ENCODE results near the gene SLC6A6.

Gene SLC6A6

DNA sequence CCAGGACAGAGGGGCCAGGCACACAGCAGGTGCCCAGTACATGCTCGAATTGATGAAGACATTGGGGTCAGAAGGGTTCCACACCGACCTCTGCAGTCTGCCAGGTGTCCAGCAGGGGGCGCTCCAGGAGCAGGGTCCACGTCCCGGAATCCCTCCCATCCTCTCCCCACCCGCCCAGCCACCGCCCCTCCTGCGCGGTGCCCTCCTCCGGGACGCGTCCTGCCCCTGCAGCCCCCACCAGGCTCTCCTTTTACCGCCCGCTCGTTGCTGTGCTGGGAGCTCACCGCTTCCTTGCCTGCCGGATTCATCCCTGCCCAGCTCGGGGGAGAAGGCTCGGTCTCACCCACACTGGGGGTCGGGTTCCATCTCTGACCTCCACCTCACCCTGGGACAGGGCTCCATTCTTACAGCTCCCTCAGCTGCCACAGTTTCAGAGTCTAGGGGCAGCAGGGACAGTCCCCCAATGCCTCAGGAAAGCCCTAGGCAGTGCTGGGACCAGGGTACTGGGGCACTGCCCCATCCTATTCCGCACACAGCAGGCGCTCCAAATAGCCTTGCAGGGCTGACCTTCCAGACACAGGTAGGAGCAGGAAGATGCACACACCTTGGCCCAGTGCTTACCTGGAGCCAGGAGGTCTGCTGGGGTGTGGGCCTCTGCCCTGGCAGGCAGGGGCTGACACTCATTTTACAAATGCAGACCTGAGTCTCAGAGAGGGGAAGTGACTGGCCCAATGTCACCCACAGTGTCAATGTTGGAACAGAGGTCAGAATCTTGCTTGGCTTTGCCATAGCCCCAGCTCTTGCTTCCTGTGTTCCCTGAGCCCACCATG is 106.8 kb downstream of the SLC6A6 start:
- no peak overlapping the region for H3K27ac ChIP-seq (ENCODE audit: low read length)
- no peak overlapping the region for H3K9ac ChIP-seq (ENCODE audit: low read length)
- no peaks in the 10 kb centered on the region for H3K36me3 ChIP-seq (replicated peaks; ENCODE audit: insufficient read depth, low read length)
- no peaks in the 10 kb centered on the region for H4K20me1 ChIP-seq (ENCODE audit: insufficient read depth, low read length)
- H2AFZ ChIP-seq (ENCODE audit: low read length) = no peak overlapping the region
- H3K9me2 ChIP-seq (replicated peaks; ENCODE audit: insufficient read depth, low read length) = no peaks in the 10 kb centered on the region
- no peaks in the 10 kb centered on the region for H3K79me2 ChIP-seq (ENCODE audit: low read length)
- H3K9me3 ChIP-seq (replicated peaks; ENCODE audit: insufficient read depth, low read length) = no peaks in the 10 kb centered on the region
- no peaks in the 10 kb centered on the region for H3F3A ChIP-seq (ENCODE audit: insufficient read depth, low read length)
- no peak overlapping the region for H3K4me3 ChIP-seq (ENCODE audit: low read length)
- no peak overlapping the region for H3K4me2 ChIP-seq (ENCODE audit: low read depth, low read length)
- H3K4me1 ChIP-seq (ENCODE audit: low read length) = no peaks in the 10 kb centered on the region
- TF ChIP-seq EZH2phosphoT487 (IDR thresholded peaks at IDR 0.05; ENCODE audit: low read length) (no peak), EZH2 (optimal IDR thresholded peaks at IDR 0.05; ENCODE audit: low read depth, low read length) (no peak)
- TF ChIP-seq, protein P1, sequence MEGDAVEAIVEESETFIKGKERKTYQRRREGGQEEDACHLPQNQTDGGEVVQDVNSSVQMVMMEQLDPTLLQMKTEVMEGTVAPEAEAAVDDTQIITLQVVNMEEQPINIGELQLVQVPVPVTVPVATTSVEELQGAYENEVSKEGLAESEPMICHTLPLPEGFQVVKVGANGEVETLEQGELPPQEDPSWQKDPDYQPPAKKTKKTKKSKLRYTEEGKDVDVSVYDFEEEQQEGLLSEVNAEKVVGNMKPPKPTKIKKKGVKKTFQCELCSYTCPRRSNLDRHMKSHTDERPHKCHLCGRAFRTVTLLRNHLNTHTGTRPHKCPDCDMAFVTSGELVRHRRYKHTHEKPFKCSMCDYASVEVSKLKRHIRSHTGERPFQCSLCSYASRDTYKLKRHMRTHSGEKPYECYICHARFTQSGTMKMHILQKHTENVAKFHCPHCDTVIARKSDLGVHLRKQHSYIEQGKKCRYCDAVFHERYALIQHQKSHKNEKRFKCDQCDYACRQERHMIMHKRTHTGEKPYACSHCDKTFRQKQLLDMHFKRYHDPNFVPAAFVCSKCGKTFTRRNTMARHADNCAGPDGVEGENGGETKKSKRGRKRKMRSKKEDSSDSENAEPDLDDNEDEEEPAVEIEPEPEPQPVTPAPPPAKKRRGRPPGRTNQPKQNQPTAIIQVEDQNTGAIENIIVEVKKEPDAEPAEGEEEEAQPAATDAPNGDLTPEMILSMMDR (IDR thresholded peaks at IDR 0.05; ENCODE audit: low read length) = peak; percentile 70
- peak; percentile 25 for DNase-seq
- H3K27me3 ChIP-seq (replicated peaks; ENCODE audit: insufficient read depth, low read length) = peaks cover 70% of the 10 kb centered on the region

DNA sequence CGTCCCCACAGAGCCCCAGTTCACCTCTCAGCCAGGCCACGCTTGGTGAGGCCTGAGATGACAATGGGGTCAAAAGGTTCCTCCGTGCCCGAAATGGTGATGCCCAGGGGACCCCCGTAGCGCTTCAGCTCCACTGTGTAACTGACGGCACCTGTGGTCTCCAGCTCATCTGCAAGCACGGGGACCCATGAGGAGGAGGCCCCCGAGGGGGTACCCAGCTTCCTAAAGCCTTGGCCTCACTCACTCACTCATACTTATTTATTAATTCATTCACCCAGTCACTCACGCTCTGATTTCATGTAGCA is 107.3 kb downstream of the SLC6A6 start:
- Histone ChIP-seq H3K79me2 (ENCODE audit: low read length) (no peaks in the 10 kb centered on the region), H3K4me1 (ENCODE audit: low read length) (no peaks in the 10 kb centered on the region), H3K9me3 (replicated peaks; ENCODE audit: insufficient read depth, low read length) (no peaks in the 10 kb centered on the region), H3K27me3 (replicated peaks; ENCODE audit: insufficient read depth, low read length) (peaks cover 66% of the 10 kb centered on the region), H3K36me3 (replicated peaks; ENCODE audit: insufficient read depth, low read length) (no peaks in the 10 kb centered on the region), H3F3A (ENCODE audit: insufficient read depth, low read length) (no peaks in the 10 kb centered on the region), H3K9me2 (replicated peaks; ENCODE audit: insufficient read depth, low read length) (no peaks in the 10 kb centered on the region), H2AFZ (ENCODE audit: low read length) (no peak overlapping the region), H3K9ac (ENCODE audit: low read length) (no peak overlapping the region), H3K4me3 (ENCODE audit: low read length) (no peak overlapping the region), H4K20me1 (ENCODE audit: insufficient read depth, low read length) (no peaks in the 10 kb centered on the region), H3K27ac (ENCODE audit: low read length) (no peak overlapping the region), H3K4me2 (ENCODE audit: low read depth, low read length) (no peak overlapping the region)
- TF ChIP-seq, protein P1 (IDR thresholded peaks at IDR 0.05; ENCODE audit: low read length) = no peak
- TF ChIP-seq EZH2 (optimal IDR thresholded peaks at IDR 0.05; ENCODE audit: low read depth, low read length) = no peak
- TF ChIP-seq EZH2phosphoT487 (IDR thresholded peaks at IDR 0.05; ENCODE audit: low read length) = no peak
- no peak for DNase-seq

DNA sequence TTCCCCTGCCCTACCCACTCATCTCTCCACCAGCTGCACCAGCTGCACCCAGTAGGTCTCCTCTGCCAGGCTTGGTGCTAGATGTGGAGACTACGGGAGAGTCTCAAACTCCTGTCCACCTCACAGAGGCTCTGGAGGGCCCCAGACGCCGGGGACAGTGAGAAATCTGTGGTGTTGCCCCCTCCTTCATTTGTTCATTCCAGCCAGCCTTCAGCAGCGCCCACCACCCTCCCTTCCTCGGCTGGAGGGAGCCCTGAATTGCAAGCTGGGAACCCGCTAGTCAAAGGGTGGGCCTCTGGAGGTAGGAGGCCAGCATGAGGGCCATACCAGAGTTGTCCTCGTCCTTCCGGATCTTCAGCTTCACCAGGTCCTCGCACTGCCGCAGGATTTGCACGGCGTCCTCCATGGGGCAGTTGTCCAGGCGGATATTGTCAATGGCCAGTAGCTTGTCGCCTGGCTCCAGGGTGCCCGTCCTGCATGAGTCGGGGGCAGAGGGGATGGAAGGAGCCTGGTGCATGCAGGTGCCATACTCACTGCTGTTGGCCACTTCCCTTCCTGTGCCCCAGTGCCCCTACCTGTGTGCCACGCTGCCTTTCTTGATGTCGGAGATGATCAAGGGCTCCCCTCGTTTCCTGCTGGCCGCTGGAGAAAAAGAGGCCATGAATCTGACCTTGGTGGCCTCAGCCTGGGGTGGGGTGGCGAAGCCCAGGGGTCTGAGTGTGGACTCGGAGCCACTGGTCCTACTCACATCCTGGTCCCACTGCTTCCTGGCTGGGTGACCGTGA is 108.6 kb downstream of the SLC6A6 start:
- Histone ChIP-seq H3K36me3 (replicated peaks; ENCODE audit: insufficient read depth, low read length) (no peaks in the 10 kb centered on the region), H3K9me3 (replicated peaks; ENCODE audit: insufficient read depth, low read length) (no peaks in the 10 kb centered on the region), H3K4me3 (ENCODE audit: low read length) (no peak overlapping the region), H2AFZ (ENCODE audit: low read length) (no peak overlapping the region), H3K4me2 (ENCODE audit: low read depth, low read length) (no peak overlapping the region), H3K4me1 (ENCODE audit: low read length) (no peaks in the 10 kb centered on the region), H3K9ac (ENCODE audit: low read length) (no peak overlapping the region), H3K27me3 (replicated peaks; ENCODE audit: insufficient read depth, low read length) (peaks cover 56% of the 10 kb centered on the region), H3K9me2 (replicated peaks; ENCODE audit: insufficient read depth, low read length) (no peaks in the 10 kb centered on the region), H3K79me2 (ENCODE audit: low read length) (no peaks in the 10 kb centered on the region), H3F3A (ENCODE audit: insufficient read depth, low read length) (no peaks in the 10 kb centered on the region), H3K27ac (ENCODE audit: low read length) (no peak overlapping the region), H4K20me1 (ENCODE audit: insufficient read depth, low read length) (no peaks in the 10 kb centered on the region)
- DNase-seq = no peak
- TF ChIP-seq EZH2phosphoT487 (IDR thresholded peaks at IDR 0.05; ENCODE audit: low read length) (no peak), EZH2 (optimal IDR thresholded peaks at IDR 0.05; ENCODE audit: low read depth, low read length) (no peak)
- TF ChIP-seq, protein P1 (IDR thresholded peaks at IDR 0.05; ENCODE audit: low read length) = no peak
